RWPE2 (cell line): ENCODE data around the gene RBM20.

Experiments
- ATAC-seq: fragments of 200-7000 bp; cut with Tn5 transposase; 3 replicates; pipeline ENCODE4 v1.9.1; 2021; ENCODE audit warnings: low read depth
- DNase-seq: peaks from one replicate; pipeline ENCODE4 v3.0.0-alpha.2; 2020; ENCODE audit warnings: low spot score
- H3K27ac ChIP-seq: fragments of 450-650 bp; 2 replicates; pipeline ENCODE4 v1.5.1; 2017; ENCODE audit warnings: mild to moderate bottlenecking; ENCODE audit not compliant: poor library complexity, severe bottlenecking
- H3K27me3 ChIP-seq: fragments of 250-450 bp; sonication (Bioruptor Pico); 2 replicates; pipeline ENCODE4 v1.5.1; 2021; ENCODE audit warnings: mild to moderate bottlenecking, moderate library complexity; ENCODE audit not compliant: insufficient read depth, poor library complexity, severe bottlenecking
- H3K36me3 ChIP-seq: fragments of 250-450 bp; sonication (Bioruptor Pico); 2 replicates; pipeline ENCODE4 v1.5.1; 2020; ENCODE audit warnings: low read depth, mild to moderate bottlenecking, moderate library complexity
- H3K4me1 ChIP-seq: fragments of 250-450 bp; sonication (Bioruptor Pico); 2 replicates; pipeline ENCODE4 v1.5.1; 2021; ENCODE audit warnings: mild to moderate bottlenecking, moderate library complexity; ENCODE audit not compliant: insufficient read depth, poor library complexity, severe bottlenecking
- H3K4me3 ChIP-seq: fragments of 250-450 bp; sonication (Bioruptor Pico); 2 replicates; pipeline ENCODE4 v1.5.1; 2021; ENCODE audit warnings: mild to moderate bottlenecking, moderate library complexity; ENCODE audit not compliant: severe bottlenecking
- H3K9me3 ChIP-seq: fragments of 250-450 bp; sonication (Bioruptor Pico); 2 replicates; pipeline ENCODE4 v1.5.1; 2021; ENCODE audit warnings: mild to moderate bottlenecking, moderate library complexity; ENCODE audit not compliant: severe bottlenecking
- TF ChIP-seq, protein P1 (sequence below): fragments of 450-650 bp; IDR thresholded peaks from one replicate; pipeline ENCODE4 v1.5.1; 2017; ENCODE audit warnings: mild to moderate bottlenecking, moderate library complexity; ENCODE audit not compliant: poor library complexity, severe bottlenecking

RBM20 gene

DNA sequence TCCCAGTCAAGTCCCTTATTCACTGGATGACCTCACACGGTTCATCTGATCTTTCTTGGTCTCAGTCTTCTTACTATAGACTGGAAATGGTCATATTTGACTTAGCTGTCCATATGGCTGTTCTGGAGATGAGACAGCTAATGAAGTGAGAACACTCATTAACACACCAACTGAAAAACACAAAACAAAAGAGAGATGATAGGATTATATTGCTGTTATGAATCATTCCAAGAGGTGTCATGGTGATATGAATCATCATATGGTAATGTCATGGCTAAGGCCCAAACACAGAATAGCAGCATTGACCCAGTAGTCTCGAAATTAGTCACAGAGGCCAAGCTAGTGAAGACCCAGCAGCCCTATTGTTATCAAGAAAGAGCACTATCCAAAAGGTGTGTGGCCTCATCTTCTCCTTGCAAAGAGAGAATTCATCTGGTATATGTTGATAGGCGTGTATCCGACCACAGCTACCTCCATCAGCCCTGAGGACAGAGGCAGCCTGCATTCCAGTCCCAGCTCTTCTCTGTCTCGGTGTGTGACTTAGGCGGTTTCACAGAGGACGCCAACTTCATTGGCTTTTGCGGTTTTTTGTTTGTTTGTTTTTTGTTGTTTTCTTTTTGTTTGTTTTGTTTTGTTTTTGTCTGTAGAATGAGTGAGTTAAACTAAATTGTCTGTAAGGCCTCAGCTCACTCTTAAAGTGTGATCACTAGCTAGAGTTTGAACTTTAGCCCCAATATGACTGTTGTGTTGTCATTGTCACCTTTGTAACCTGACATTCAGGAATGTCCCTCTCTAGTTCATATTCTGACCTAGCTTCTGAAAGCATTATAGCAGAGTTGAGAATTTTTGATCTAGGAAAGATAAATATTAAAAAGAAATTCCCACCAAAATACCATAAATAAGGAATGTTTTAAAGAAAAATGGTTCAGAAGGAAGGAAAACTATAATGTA is 130.2 kb downstream of the RBM20 start:
- peak; percentile 92 for ATAC-seq
- no peak overlapping the region for H3K4me3 ChIP-seq
- H3K36me3 ChIP-seq: no peaks in the 10 kb centered on the region
- H3K27me3 ChIP-seq: no peaks in the 10 kb centered on the region
- H3K27ac ChIP-seq: peak overlapping the region; percentile 26
- DNase-seq: no peak
- TF ChIP-seq, protein P1, sequence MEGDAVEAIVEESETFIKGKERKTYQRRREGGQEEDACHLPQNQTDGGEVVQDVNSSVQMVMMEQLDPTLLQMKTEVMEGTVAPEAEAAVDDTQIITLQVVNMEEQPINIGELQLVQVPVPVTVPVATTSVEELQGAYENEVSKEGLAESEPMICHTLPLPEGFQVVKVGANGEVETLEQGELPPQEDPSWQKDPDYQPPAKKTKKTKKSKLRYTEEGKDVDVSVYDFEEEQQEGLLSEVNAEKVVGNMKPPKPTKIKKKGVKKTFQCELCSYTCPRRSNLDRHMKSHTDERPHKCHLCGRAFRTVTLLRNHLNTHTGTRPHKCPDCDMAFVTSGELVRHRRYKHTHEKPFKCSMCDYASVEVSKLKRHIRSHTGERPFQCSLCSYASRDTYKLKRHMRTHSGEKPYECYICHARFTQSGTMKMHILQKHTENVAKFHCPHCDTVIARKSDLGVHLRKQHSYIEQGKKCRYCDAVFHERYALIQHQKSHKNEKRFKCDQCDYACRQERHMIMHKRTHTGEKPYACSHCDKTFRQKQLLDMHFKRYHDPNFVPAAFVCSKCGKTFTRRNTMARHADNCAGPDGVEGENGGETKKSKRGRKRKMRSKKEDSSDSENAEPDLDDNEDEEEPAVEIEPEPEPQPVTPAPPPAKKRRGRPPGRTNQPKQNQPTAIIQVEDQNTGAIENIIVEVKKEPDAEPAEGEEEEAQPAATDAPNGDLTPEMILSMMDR: no peak
- H3K4me1 ChIP-seq: peaks cover 21% of the 10 kb centered on the region
- no peaks in the 10 kb centered on the region for H3K9me3 ChIP-seq

DNA sequence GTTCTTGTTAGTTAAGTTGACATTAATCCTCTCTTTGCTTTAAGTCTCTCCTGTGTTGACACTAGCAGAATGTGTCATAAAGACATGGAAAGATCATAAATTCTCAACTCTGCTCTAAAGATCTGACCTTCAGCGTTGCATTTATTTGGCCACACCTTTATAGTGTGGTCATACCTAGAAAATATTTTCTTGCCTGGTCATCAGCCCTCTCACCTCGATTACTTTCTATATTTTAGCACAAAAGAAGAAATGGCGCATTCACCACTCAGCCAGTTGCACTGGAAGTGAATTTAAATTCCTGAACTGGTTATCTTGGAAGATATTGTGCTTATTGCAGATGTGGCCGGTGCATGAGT is 130.9 kb downstream of the RBM20 start:
- Histone ChIP-seq H3K36me3 (no peaks in the 10 kb centered on the region), H3K4me1 (peaks cover 21% of the 10 kb centered on the region), H3K9me3 (no peaks in the 10 kb centered on the region), H3K27ac (peak overlapping the region; percentile 26), H3K27me3 (no peaks in the 10 kb centered on the region), H3K4me3 (no peak overlapping the region)
- TF ChIP-seq, protein P1: no peak
- DNase-seq: no peak
- ATAC-seq: peak; percentile 79

DNA sequence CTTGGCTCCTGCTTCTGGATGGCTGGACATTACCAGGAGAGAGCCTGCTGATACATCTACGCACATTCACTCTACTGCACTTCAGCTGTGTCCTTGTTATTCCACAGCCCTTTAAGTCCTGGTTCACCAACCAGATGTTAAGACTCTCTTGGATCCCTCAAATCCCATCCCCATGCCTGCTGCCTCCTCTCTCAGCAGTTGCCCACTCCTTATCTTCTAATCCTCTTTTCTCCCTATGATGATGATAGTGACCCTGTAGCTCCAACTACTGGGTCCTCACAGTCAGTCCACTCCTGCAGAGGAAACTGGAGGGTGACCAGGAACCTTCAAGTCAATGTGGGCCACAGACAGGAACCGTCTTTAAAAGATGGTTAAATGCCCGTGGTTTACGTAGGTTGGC is 131.3 kb downstream of the RBM20 start:
- peak overlapping the region; percentile 26 for H3K27ac ChIP-seq
- H3K36me3 ChIP-seq: no peaks in the 10 kb centered on the region
- DNase-seq (no peak), ATAC-seq (no peak)
- no peaks in the 10 kb centered on the region for H3K9me3 ChIP-seq
- TF ChIP-seq, protein P1: no peak
- H3K4me1 ChIP-seq: peaks cover 21% of the 10 kb centered on the region
- H3K4me3 ChIP-seq: no peak overlapping the region
- H3K27me3 ChIP-seq: no peaks in the 10 kb centered on the region

- Histone ChIP-seq H3K4me3 (no peak overlapping the region), H3K27me3 (no peaks in the 10 kb centered on the region), H3K36me3 (no peaks in the 10 kb centered on the region), H3K9me3 (no peaks in the 10 kb centered on the region), H3K4me1 (peaks cover 21% of the 10 kb centered on the region), H3K27ac (no peak overlapping the region)
- DNase-seq: no peak
- TF ChIP-seq, protein P1: no peak
- ATAC-seq: no peak
These were observed 132.9 kb downstream of the RBM20 start for GRCh38 chr10:110777017-110777416.

DNA sequence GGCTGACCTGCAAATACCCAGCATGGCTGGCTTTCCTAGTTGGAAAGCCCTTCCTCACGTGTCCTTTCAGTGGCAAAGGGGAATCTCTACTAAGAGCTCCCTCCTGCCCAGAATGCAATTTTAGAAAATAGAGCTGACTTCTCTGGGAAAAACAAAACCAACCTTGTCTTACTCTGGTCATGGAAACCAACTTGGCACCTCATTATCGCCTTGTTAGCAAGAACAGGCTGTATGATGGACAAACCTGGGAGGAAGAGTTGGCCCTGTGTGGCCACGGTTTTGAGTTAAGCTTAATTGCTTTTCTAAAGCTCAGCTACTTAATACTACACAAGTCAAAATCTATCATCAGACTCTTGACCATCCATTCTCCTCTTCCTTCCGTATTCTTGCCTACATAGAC is 133.5 kb downstream of the RBM20 start:
- Histone ChIP-seq H3K9me3 (no peaks in the 10 kb centered on the region), H3K36me3 (no peaks in the 10 kb centered on the region), H3K27me3 (no peaks in the 10 kb centered on the region), H3K4me3 (no peak overlapping the region), H3K27ac (no peak overlapping the region), H3K4me1 (peaks cover 21% of the 10 kb centered on the region)
- ATAC-seq (no peak), DNase-seq (no peak)
- TF ChIP-seq, protein P1: no peak
